ENCODE results near the gene RBKS.

Gene RBKS

DNA sequence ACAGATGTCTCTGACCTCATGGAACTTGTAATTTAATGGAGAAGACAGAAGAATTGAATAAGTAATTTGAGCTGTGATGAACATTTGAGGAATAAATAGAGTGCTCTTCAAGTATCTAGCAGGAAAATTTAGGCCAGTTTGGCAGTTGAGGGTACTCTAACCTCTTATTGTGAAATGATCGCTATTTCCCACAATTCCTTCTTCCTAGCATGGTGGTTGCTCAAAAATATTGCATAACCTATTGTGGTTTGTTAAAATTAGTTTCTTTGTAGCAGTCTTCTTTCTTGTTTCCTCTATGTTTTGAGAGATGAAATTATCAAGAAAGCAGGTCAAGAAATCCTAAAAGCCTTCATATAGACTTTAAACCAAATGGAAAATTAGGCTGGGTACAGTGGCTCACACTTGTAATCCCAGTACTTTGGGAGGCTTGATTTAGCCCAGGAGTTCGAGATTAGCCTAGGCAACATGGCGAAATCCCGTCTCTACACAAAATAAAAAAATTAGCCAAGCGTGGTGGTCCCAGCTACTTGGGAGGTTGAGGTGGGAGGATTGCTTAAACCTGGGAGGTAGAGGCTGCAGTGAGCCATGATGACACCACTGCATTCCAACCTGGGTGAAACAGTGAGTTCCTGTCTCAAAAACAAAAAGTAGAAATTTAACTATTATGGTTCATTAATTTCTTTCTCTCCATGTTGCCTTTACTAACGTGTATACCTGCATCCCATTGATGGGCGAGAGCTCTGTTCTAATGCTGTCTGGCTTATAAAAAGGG lies 58.7 kb downstream of the RBKS start:
- no peak for DNase-seq (ENCODE audit: low spot score)

DNA sequence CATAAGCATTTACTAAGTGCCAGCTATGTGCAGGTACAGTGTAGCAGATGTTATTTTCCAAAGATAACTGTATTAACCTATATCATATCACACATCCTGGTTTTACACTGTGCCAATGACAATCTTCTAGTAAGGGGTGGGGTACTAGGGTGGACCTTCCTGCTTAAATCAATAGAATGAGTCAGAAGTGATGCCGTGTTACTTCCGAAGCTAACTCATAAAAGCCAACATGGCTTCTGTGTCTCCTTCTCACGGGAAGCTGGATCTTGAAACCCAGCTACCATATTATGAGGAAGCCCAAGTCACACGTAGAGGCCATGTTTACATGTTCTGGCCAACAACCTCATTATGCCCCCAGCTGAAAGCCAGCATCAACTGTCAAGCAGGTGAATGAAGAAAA lies 59.5 kb downstream of the RBKS start:
- DNase-seq (ENCODE audit: low spot score): no peak

DNA sequence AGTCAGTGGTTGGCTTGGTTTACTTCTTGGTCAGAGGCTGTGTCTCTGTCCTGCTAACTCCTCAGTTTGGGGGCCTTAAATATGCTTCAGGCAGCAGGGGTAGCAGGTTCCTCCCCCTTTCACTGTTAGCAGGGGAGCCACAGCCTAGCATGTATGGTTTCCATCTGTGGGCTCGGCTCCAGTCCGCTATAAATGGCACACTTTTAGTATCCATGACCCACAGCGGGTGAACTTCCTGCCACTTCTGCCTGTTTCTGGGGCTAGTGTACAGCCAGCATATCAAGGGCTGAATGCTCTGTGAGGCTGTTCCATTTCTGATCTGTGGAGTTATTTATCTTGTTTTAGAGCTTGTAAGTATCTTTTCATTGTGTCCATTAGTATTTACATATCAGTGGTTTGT lies 60.4 kb downstream of the RBKS start:
- DNase-seq (ENCODE audit: low spot score): no peak

DNA sequence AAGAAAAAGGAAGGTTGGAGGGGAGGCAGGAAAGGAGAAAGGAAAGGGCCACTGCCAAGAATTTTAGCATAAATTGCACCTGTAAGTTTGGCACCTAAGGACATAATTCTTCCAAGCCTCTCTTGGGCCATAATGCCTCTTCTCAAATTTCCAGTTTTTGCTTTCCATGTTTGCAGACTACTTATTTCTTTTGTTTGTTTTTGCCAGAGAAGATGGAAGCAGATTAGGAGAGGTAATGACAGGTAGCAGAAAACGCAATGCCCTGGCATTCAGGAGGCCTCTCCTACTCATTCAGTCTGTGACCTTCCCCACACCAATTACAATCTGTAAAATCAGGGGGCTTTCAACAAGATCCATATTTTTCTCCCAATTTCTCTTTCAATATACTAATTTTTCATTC lies 61.9 kb downstream of the RBKS start:
- no peak for DNase-seq (ENCODE audit: low spot score)

DNA sequence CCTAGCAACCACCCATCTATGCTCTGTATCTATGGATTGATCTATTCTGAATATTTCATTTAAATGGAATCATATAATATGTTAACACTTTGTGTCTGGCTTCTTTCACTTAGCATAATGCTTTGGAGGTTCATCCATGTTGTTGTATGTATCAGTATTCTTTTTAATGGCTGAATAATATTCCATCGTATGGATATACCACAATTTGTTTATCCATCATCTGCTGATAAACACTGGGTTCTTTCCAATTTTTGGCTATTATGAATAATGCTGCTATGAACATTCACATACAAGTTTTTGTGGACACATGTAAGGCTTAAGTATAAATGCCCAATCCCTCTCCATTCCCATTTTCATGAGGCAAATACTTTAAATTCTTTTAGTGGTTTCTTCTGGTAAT lies 65.8 kb downstream of the RBKS start:
- no peak for DNase-seq (ENCODE audit: low spot score)

DNA sequence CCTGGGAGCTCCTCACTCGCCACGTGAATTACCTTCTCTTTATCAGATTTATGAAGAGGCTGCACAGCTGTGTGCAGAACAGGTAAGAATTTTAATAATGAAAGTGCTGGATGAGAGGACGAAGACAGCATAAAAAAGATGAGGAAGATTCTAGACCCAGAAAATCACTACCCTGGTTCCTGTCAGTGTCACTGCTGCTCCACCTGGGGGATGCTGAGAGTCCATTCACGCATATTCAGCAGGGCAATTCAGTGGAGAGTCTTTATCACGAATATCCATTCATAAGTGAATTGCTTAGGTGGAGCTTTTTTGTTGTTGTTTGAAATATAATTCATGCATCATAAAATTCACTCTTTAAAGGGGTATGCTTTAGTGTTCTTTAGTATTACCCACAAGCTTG lies 66.6 kb downstream of the RBKS start:
- no peak for DNase-seq (ENCODE audit: low spot score)

DNA sequence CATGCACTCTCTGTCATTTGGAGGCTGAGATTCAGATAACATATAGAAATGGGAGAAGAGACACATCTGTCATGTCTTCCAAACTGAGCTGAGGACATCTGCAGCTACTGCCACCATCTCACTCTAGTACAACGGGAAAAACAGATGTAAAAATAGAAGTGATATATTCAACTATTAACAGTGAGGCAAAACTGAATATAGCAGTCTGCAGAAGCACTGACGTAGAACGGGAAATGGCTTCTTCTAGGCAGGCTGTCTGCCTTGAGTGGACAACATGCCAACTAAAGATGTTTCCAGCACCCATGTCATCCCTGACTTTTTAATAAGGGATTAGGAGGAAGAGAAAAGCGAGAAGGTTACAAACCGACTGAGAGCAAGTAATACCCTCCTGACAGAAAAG lies 67.1 kb downstream of the RBKS start:
- DNase-seq (ENCODE audit: low spot score): no peak

DNA sequence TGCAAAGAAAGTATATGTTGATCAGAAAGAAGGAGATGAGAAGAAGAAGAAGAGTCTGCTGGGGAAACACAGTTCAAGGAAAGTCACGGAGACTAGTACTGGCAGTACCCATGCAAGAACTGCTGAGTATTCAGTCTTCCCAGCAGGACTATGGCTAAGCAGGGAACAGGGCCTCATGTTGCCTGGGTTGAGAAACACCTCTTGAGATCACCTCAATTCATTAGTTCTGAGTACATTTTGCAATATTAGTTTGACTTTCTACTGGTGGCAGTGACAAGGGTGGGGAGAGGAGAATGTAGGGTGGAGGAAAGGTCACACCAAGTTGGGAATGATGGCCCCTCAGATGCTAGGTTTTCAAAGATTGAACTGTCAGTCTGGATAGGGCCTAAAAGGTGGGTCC lies 68.1 kb downstream of the RBKS start:
- no peak for DNase-seq (ENCODE audit: low spot score)

DNA sequence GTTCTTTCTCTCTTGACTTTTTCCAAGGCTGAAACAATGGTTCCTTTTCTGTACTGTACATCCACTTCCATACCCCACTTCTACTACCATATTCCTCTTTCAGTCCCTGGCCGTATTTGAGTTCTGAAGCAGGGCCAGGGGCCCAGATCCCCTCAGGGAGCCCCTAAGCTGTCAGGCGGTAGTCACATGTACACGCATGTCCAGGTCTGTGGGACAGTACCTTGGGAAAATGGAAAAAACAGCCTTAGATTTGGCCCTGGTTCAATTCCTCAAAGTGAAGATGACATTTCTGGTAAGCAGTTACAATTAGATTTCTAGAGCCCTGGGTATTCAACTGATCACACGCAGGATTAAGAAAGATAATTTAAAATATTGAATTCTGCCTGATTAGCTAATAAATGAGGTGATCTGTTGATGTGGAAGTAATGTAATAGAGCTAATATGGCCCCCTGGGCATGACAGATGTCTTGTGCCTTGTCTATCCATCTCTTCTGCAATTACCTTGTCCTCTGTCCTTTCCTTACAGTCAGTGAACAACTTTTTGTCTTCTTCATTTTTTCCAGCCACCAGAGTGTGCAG lies 74.2 kb downstream of the RBKS start:
- no peak for DNase-seq (ENCODE audit: low spot score)

DNA sequence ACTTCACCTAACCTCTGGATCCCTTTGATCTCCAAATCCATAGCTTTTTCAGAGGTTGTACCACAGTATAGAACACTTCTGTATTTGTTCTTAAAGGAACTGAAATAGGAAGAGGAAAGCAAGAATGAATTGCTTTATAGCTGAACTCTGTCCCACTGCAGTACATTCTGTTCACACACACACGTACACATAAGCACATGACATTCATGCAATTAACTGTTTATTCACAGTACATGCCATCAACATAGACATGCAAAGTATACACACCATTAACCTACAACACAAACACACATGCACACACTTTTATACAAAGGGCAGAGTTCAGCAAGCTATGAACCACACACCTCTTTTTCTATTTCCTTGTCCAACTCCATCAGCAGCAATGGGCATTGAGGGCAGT lies 75.4 kb downstream of the RBKS start:
- no peak for DNase-seq (ENCODE audit: low spot score)

DNA sequence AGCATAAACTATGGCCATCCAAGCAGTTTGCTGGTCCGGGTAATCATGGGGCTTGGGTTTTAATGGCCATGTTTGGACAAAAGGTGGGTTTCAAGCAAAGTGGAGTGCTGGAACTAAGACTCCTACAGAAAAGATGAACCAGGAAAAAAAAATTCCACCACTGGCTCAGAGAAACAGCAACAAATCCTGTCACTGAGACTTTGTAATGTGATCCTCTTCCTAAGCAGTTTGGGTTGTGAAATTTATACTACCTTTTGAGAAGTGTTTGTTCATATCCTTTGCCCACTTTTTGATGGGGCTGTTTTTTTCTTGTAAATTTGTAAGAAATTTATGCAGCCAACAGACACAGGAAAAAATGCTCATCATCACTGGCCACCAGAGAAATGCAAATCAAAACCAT lies 78.4 kb downstream of the RBKS start:
- DNase-seq (ENCODE audit: low spot score): no peak

DNA sequence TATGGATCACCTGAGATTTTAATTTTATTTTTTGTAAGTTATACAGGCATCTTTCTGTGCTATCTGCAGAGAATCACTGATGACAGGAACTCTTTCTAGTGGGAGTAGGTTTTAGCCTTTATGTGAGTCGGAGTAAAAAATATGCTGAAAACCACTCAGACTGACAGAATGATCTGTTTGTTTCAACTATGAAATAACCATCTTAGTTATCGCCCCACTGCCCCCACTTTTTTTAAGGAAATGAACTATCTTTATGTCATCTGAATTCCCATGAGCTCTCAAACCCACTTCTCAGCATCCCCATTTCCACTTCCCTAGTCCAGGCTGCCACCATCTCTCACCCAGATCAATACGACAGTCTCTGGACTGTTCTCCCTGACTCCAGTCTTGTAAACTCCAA lies 79.7 kb downstream of the RBKS start:
- DNase-seq (ENCODE audit: low spot score): no peak

DNA sequence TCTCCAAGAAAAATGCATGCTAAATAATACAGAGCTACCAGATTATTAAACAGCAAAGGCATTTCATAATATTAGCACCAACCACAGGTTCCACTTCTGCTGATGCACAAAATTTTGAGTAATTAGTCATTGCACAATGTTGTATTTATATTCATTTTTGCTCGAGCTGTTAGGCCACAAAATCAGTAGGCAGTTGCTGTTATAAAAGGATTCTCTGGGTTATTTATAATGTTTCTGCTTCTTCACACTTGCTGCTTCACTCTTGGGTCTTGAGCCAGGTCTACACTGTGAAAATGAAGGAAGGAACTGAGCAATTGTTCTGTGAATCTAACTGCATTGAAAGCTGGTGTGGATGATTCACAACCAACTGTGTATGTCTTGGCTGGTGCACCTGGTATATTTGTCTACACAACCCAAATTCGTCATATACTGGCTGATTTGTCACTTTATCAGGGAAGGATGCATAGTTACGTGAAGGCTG lies 80.4 kb downstream of the RBKS start:
- DNase-seq (ENCODE audit: low spot score): no peak

DNA sequence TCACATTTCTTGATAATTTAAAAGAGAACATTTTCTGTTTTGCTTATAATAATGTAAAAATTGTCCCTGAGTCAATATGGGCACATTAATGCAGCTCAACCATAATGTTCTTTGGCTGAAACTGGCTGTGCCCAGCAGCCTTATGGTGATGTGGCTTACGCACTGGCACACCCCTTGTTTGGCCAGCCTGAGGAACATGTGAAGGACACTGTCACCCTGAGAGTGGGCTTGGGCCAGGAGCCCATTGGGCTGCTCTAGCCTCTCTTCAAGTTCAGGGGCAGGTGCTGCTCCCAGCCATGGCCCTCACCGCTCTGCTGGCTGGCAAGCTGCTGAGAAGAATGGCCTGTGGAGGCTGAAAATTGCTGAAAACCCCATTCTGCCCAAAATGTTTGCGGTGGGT lies 81.2 kb downstream of the RBKS start:
- DNase-seq (ENCODE audit: low spot score): no peak

DNA sequence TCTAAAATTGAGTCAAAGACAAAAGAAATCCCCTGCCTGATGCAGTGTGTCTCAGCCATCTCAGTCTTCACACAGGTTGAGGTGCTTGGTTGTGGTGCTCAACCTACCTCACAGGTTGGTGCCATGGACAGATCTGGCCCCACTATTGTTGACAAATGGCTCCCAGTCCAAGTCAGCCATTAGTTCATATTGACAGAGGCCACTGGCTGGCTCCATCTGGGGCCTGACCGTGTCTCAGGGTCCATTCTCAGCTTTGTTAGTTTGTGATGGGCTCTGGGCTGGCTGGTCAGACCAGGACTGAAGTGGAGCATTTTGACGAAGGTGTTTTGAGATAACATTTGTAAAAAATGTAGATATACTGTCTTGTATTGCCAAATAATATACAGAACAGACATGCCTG lies 81.8 kb downstream of the RBKS start:
- no peak for DNase-seq (ENCODE audit: low spot score)

DNA sequence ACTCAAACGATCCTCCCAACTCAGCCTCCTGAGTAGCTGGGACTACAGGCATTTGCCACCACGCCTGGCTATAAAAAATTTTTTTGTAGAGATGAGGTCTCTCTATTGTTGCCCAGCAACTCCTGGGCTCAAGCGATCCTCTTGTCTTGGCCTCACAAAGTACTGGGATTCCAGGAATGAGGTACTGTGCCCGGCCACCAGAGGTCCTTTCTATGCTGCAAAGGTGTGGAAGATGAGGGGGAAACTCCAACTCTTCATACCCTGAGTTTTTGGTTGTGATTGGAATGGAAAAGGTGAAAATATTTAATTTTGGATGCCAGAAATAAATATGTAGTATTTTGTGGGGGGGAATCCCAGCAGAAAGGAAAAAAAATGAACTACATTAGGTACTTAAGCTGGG lies 82.7 kb downstream of the RBKS start:
- DNase-seq (ENCODE audit: low spot score): no peak

DNA sequence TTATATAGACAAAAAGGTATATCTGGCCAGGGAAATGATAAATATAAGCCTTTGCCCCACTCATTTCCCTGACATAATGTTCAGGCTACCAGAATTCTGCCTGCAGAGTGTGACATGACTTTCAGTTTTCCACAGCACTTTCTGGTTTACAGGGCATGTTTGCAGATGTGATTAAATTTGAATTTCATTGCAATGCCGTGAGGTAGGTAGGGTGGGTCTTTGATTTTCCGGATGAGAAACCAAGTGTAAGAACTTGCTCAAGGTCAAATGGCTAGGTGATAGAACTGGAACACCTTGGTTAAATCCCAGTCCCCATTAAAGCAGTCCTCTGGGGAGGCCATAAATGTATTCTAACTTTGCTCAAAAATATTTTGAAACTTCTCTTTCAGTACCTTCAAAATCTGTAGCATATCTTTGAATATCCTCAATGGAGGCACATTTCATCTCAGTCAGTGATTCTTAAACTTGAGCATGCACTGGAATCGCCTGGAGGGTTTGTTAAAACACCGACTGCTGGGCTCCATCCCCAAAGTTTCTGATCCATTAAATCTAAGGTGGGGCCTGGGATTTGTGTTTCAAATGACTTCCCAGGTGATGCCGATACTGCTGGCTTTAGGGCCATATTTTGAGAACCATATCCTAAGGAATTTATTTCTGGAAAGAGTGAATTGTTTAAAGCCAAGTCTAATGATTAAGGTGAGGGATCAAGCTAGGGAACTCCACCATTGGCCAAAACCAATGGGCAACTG lies 83.7 kb downstream of the RBKS start:
- DNase-seq (ENCODE audit: low spot score): no peak

DNA sequence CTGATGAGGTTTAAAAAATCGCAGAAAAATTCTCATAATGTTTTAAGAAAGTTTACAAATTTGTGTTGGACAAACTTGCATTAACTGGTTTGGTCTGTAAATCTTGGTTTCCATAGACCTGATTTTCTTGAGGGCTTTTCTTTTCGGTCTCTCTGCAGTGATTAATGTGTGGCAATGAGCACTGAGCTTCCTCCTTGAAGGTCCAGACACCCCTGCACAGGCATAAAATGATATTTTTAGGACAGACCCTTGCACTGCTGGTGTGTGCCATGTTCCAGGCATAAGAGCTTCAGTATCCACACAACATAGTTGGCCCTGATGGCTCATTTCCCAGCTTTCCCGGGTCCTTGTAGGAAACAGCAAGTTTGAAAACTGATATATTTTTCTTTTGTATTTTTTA lies 85.0 kb downstream of the RBKS start:
- DNase-seq (ENCODE audit: low spot score): no peak

DNA sequence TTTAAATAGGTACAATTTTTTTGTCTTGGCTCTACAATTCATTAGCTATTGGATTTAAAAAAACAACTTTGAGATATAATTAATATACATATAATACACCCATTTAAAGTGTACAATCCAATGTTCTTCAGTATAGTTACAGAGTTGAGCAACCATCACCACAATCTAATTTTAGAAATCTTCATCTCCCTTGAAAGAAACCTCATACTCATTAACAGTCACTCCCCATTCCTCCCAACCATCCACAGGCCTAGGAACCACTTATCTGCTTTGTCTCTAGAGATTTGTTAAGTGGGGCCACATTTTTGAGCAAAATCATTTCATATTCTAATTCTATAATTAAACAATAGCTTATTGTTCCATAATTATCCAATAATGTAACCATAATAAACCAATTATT lies 86.0 kb downstream of the RBKS start:
- no peak for DNase-seq (ENCODE audit: low spot score)

DNA sequence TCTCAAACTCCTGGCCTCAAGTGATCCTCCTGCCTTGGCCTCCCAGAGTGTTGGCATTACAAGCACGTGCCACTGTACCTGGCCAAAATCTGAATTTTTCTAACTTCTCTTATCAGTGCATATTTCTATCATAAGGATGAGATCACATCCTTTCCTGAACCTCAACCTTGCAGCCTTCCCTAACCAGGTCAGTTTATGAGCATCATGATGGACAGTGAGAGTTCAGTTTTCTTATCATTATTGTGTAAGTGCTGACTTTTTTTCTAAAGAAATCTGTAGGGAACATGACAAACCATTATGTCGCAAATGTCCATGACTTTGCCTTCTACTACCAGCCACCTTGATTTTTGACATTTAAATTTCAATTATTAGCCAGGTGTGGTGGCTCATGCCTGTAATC lies 87.1 kb downstream of the RBKS start:
- DNase-seq (ENCODE audit: low spot score): no peak

DNA sequence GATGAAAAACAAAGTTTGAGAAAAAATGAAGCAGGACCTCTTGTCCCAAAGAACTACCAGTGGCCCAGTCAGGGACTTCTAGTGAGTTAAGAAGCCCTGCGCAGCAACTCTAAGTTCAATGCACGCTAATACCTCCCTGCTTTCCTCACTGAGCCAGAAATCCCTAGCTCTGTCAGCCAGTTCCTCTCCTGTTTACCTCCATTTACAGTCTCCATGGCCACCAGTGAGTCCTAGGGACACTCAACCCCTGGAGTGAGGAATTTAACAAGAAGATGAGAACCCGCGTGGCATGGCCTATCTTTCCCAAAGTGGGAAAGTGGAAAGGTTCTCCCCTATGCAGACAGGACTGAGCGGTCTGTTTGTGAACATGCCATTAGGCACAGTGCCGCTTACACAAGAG lies 87.6 kb downstream of the RBKS start:
- no peak for DNase-seq (ENCODE audit: low spot score)

DNA sequence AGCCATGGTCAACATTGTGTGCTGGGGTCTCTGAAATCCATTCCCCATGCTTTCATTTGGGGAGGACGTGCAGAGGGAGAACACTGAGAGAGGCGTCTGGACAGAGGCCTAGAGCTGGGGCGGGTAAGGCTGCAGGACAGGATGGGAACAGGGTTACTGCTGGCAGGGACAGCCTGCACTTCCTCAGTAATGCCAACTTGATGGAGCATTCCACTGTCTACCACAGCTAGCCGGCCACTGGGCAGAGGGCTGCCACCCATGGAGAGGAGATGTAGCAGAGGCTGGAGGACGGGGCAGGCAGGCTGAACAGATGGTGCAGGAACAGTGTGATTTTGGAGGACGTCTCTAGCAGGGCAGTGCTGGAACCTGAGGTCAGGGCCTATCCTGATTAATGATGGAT lies 89.3 kb downstream of the RBKS start:
- no peak for DNase-seq (ENCODE audit: low spot score)

DNA sequence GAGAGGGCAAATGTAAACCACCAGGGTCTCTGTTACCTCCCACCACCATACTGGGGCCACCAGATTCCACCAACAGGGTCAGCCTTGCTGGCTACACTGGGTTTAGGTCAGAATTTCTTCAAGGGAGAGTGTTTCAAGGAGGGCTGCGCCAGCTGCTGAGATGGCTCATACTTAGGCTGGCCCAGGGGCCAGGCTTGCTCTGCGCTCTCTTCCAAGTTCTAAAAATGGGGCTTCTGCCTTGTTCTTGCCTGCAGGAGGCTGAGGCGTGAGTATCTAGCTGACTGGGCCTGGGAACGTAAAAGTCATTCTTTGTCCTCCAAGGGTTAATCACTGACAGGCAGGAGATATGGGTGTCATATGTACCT lies 90.6 kb downstream of the RBKS start:
- DNase-seq (ENCODE audit: low spot score): no peak
